GM12872 (cell line): Measurements from ENCODE around the gene RSPH6A.

Experiments used
- CTCF ChIP-seq: IDR thresholded peaks from 3 replicates; pipeline ENCODE4 v1.5.1; 2011; ENCODE audit warnings: low read depth, mild to moderate bottlenecking, low read length, moderate library complexity; ENCODE audit not compliant: insufficient read depth

RSPH6A gene

GRCh38 chr19:45777395-45777961, 37.6 kb downstream of the RSPH6A start:
- TF ChIP-seq CTCF, result no peak

DNA sequence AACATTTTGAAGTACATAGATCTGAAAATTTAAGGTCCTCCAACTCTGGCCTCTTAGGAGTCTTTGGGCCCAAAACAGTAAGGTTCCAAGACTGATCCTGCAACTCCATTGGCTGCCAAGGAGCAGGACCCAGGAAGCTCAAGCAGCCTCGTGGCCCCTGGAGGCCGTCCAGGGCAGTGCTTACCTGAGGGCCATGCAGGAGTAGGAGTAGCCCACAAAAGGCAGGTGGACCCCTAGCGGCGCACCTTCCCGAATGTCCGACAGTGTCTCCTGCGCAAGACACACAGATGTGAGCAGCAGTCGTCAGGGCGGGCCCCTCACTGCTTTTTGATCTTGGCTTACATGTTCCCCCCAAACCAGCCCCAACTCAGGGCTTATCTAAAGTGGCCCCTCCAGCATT, 40.3 kb downstream of the RSPH6A start:
- TF ChIP-seq CTCF, result no peak; the same call in 2 of the 3 replicates

DNA sequence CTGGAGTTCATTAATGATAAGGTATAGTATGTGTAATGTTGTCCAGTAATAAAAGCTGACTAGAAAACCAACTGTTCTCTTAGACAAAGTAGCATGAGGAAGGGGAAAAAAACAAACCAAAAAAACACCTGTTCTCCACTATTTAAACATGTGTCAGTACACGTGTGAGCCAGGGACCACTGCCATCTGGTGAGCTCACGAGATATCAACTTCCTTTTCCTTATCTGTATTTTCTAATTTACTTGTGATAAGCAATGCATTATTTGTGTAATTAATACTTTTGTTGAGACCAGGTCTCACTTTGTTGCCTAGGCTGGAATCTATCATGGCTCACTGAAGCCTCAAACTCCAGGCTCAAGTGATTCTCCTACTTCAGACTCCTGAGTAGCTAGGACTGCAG, 41.7 kb downstream of the RSPH6A start:
- no peak for TF ChIP-seq CTCF

DNA sequence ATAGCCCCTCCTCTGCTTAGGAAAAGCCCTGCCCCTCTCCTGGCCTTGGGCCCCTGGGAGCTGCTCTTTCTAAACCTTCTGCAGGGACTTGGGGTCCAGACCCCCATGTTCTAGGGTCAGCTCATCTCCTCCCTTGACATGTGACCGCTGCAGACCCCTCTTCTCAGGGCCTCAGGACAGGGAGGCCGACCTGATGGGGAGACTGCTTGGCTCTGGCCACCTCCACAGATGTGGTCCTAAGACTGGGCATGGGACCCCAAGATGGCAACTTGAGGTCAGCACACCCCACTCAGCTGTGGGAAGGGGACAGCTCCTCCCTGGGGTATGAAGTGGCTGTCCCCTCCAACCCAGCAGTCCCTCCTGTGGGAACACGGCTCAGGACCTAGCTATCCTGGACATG, 42.2 kb downstream of the RSPH6A start:
- no peak for TF ChIP-seq CTCF

GRCh38 chr19:45772130-45772840, 42.8 kb downstream of the RSPH6A start:
- no peak for TF ChIP-seq CTCF

DNA sequence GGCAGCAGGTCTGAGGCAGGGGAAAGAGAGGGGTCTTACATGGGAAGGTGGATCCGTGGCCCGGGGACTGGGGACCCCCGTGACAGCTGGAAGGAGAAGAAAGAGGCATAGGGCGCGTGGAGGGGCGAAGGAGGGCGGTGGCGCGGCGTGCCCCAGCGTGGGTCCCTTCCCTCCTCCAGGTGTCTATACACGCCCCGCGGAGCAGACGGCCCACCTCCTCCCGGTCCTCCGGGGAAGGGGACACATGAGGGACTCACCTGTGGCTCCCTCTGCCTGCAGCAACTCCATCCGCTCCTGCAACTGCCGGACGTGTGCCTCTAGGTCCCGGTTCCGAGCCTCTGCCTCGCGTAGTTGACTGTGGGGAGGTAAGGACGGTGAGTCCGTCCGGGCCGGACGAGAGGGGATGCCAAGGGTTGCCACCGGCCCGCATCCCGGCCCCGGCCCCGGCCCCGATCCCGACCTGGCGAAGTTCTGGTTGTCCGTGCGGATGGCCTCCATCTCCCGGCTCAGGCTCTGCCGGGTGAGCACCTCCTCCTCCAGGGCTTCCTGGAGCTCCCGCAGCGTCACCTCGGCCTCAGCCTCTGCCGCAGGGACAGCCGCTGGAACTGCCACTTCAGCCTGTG, 43.7 kb downstream of the RSPH6A start:
- no peak for TF ChIP-seq CTCF

- TF ChIP-seq CTCF, result peak; percentile 73
Measured at GRCh38 chr19:45770192-45771101, 44.7 kb downstream of the RSPH6A start.
